Activated CD8-positive, alpha-beta T cell treated with anti-CD3 and anti-CD28 coated beads for 36 hours (primary cell): Measurements from ENCODE around the gene LAMTOR3. TPM values are rescaled to one million over a fixed set of nuclear protein-coding genes. Genes with fewer than 3 reads are reported as not detected.

ENCODE experiments used
- ATAC-seq: fragments of 200-7000 bp; cut with Tn5 transposase; one replicate; pipeline ENCODE4 v1.10.0; 2021; ENCODE audit warnings: mild to moderate bottlenecking, moderate library complexity
- CTCF ChIA-PET: fragments of 350-600 bp; sonication (Branson Sonifier 250); formaldehyde crosslinking; loops from one replicate; lab custom pipeline; 2021; ENCODE audit warnings: antibody characterized with exemption; lab: Charles Lee
- POLR2A ChIA-PET: fragments of 350-600 bp; sonication (Branson Sonifier 250); formaldehyde crosslinking; loops from one replicate; lab custom pipeline; 2021; ENCODE audit warnings: antibody characterized with exemption; lab: Charles Lee
- DNase-seq: peaks from one replicate; pipeline ENCODE4 v3.0.0-alpha.2; 2020
- H3K27ac Mint-ChIP-seq: one replicate; pipeline ENCODE4 v1.8.0; 2021; ENCODE audit warnings: mild to moderate bottlenecking, mixed read lengths
- H3K27me3 Mint-ChIP-seq: one replicate; pipeline ENCODE4 v1.8.0; 2021; ENCODE audit warnings: mixed read lengths
- H3K36me3 Mint-ChIP-seq: one replicate; pipeline ENCODE4 v1.8.0; 2021; ENCODE audit warnings: low read depth, mixed read lengths
- H3K4me1 Mint-ChIP-seq: one replicate; pipeline ENCODE4 v1.8.0; 2021; ENCODE audit warnings: low read depth, mixed read lengths
- H3K4me3 Mint-ChIP-seq: one replicate; pipeline ENCODE4 v1.8.0; 2021; ENCODE audit warnings: mild to moderate bottlenecking, moderate library complexity, mixed read lengths
- H3K9me3 Mint-ChIP-seq: one replicate; pipeline ENCODE4 v1.8.0; 2021; ENCODE audit warnings: mixed read lengths
- intact Hi-C: fragments of 100-400 bp; cut with micrococcal nuclease; formaldehyde crosslinking; loops from one replicate; pipeline ENCODE4 v1.10.0; 2022
- total RNA-seq, 2 experiments: library from RNA; stranded (reverse); gene quantifications; one replicate each; pipeline ENCODE4 v1.2.3, GENCODE V29; 2021
- TF ChIP-seq, protein P1 (sequence below): fragments of 200-600 bp; IDR thresholded peaks from one replicate; pipeline ENCODE4 v1.8.0; 2022; ENCODE audit warnings: antibody characterized with exemption, mild to moderate bottlenecking

The LAMTOR3 gene
- total RNA-seq, 2 experiments from 2014 or later: 23.2 to 23.5 TPM

- TF ChIP-seq, protein P1, sequence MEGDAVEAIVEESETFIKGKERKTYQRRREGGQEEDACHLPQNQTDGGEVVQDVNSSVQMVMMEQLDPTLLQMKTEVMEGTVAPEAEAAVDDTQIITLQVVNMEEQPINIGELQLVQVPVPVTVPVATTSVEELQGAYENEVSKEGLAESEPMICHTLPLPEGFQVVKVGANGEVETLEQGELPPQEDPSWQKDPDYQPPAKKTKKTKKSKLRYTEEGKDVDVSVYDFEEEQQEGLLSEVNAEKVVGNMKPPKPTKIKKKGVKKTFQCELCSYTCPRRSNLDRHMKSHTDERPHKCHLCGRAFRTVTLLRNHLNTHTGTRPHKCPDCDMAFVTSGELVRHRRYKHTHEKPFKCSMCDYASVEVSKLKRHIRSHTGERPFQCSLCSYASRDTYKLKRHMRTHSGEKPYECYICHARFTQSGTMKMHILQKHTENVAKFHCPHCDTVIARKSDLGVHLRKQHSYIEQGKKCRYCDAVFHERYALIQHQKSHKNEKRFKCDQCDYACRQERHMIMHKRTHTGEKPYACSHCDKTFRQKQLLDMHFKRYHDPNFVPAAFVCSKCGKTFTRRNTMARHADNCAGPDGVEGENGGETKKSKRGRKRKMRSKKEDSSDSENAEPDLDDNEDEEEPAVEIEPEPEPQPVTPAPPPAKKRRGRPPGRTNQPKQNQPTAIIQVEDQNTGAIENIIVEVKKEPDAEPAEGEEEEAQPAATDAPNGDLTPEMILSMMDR: no peak
- peaks cover 5% of the 10 kb centered on the region for H3K36me3 Mint-ChIP-seq
- DNase-seq (no peak), ATAC-seq (no peak)
- intact Hi-C loops: loop anchor here (5.0 kb wide), 2 partner anchors 52 to 333 kb away; partner anchors contain the start of genes DNAJB14 and TRMT10A
- POLR2A ChIA-PET: interaction anchor here (1.3 to 2.0 kb wide), 4 partner anchors 25 to 56 kb away, joined by 3 to 11 read pairs (median 7); partner anchors contain the start of genes DNAJB14 and H2AZ1
- CTCF ChIA-PET: interaction anchor here (0.9 to 2.2 kb wide), 6 partner anchors 10 to 83 kb away, joined by 3 to 8 read pairs (median 3); no protein-coding TSS in a partner anchor
- peak overlapping the region; percentile 95 for H3K4me3 Mint-ChIP-seq
- H3K27ac Mint-ChIP-seq: peak overlapping the region; percentile 88
- no peaks in the 10 kb centered on the region for H3K27me3 Mint-ChIP-seq
- H3K9me3 Mint-ChIP-seq: no peaks in the 10 kb centered on the region
- peaks cover 31% of the 10 kb centered on the region for H3K4me1 Mint-ChIP-seq
Measured at GRCh38 chr4:99894998-99895397, 771 bp upstream of the LAMTOR3 start.

- H3K4me3 Mint-ChIP-seq: peak overlapping the region; percentile 95
- H3K36me3 Mint-ChIP-seq: peaks cover 3% of the 10 kb centered on the region
- POLR2A ChIA-PET: interaction anchor here (0.8 to 2.0 kb wide), 5 partner anchors 24 to 331 kb away, joined by 3 to 11 read pairs (median 3); partner anchors contain the start of gene DNAJB14
- H3K9me3 Mint-ChIP-seq: no peaks in the 10 kb centered on the region
- intact Hi-C loops: loop anchor here (5.0 kb wide), 2 partner anchors 54 to 331 kb away; partner anchors contain the start of genes DNAJB14 and TRMT10A
- DNase-seq (no peak), ATAC-seq (no peak)
- no peaks in the 10 kb centered on the region for H3K27me3 Mint-ChIP-seq
- CTCF ChIA-PET: interaction anchor here (0.9 to 2.2 kb wide), 6 partner anchors 25 to 82 kb away, joined by 3 to 8 read pairs (median 3); partner anchors contain the start of gene DAPP1
- TF ChIP-seq, protein P1: no peak
- peaks cover 37% of the 10 kb centered on the region for H3K4me1 Mint-ChIP-seq
- H3K27ac Mint-ChIP-seq: peak overlapping the region; percentile 93
Measured at GRCh38 chr4:99893839-99894160, 427 bp downstream of the LAMTOR3 start.

DNA sequence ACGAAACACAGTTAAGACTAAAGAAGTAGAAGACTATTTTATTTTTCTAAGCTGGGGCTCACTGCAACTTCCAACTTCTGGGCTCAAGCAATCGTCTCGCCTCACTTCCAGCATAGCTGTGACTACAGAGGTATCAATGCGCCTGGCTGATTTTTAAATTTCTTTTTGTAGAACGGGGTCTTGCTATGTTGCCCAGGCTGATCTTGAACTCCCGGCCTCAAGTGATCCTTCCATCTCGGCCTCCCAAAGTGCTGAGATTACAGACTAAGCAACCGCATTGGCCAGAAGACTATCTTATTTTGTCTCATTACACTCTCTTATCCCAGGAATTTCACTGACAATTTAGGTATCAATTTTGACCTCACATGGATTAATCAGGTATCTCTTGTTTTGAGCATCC lies 1.2 kb downstream of the LAMTOR3 start:
- intact Hi-C loops: loop anchor here (5.0 kb wide), 2 partner anchors 54 to 331 kb away; partner anchors contain the start of genes DNAJB14 and TRMT10A
- CTCF ChIA-PET: interaction anchor here (0.6 to 1.5 kb wide), 2 partner anchors 57 to 330 kb away, joined by 3 read pairs; no protein-coding TSS in a partner anchor
- H3K9me3 Mint-ChIP-seq: no peaks in the 10 kb centered on the region
- H3K27ac Mint-ChIP-seq: peak overlapping the region; percentile 93
- ATAC-seq (no peak), DNase-seq (no peak)
- peak overlapping the region; percentile 95 for H3K4me3 Mint-ChIP-seq
- H3K27me3 Mint-ChIP-seq: no peaks in the 10 kb centered on the region
- TF ChIP-seq, protein P1: no peak
- POLR2A ChIA-PET: interaction anchor here (0.6 to 1.2 kb wide), 2 partner anchors 42 to 55 kb away, joined by 3 read pairs; no protein-coding TSS in a partner anchor
- H3K36me3 Mint-ChIP-seq: peaks cover 3% of the 10 kb centered on the region
- peaks cover 37% of the 10 kb centered on the region for H3K4me1 Mint-ChIP-seq

- peaks cover 3% of the 10 kb centered on the region for H3K36me3 Mint-ChIP-seq
- CTCF ChIA-PET: no interaction called here
Measured at GRCh38 chr4:99891351-99891750, 2.9 kb downstream of the LAMTOR3 start.

More at GRCh38 chr4:99891351-99891750, 2.9 kb downstream of the LAMTOR3 start:
- TF ChIP-seq, protein P1: no peak
- H3K27ac Mint-ChIP-seq: peak overlapping the region; percentile 9
- peaks cover 41% of the 10 kb centered on the region for H3K4me1 Mint-ChIP-seq
- no peak for ATAC-seq
- no peaks in the 10 kb centered on the region for H3K9me3 Mint-ChIP-seq
- POLR2A ChIA-PET: interaction anchor here (1.0 kb wide), 1 partner anchor 58 kb away, joined by 5 read pairs; no protein-coding TSS in a partner anchor
- H3K27me3 Mint-ChIP-seq: no peaks in the 10 kb centered on the region
- H3K4me3 Mint-ChIP-seq: no peak overlapping the region
- no peak for DNase-seq
- intact Hi-C loops: loop anchor here (5.0 kb wide), 2 partner anchors 56 to 329 kb away; partner anchors contain the start of genes DNAJB14 and TRMT10A
